ENCODE measurements around the gene NUDT21.
A peak's percentile ranks its signal among the peaks of the same experiment; 100 is the strongest.

NUDT21 gene

DNA sequence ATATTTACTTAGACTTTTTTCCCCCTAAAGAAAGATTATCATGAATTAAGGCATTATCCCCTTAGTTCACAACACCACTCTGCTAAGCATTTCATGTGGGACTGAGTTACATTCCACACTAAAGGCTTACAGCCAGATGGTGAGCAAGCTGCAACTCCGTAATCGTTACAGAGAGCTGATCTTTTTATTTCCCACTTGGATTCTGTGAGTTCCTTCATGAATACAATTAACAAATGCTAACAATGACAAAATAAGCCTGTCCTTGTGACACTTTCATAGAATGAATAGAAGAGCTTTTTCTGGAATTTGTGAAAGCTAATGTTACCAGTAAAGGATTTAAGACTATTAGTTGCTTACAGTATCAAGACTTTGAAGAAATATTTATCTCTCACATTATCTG is 9.0 kb upstream of the NUDT21 start:
- no peak for DNase-seq

DNA sequence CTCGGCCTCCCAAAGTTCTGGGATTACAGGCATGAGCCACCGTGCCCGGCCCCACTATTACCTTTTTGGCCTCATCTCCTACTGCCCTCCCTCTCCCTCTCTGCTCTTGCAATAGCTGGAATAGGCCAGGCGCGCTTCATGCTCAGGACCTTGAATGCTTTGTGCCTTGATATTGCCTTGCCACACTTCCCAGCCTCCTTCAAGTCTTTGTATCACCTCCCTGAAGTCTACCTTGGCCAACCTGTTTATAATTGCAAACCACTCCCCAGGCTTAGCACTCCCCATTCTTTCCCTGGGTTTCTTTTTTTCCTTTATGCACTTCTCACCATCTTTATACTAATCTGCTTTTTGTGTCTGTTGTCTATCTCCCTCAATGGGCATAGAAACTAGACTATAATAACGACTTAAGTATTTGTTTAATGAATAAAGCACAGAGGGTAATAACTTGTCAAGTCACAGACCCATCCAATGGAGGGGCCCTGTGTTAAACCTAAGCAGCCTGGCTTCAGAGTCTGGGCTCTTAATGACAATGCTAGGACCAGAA is 6.9 kb upstream of the NUDT21 start:
- no peak for DNase-seq

DNA sequence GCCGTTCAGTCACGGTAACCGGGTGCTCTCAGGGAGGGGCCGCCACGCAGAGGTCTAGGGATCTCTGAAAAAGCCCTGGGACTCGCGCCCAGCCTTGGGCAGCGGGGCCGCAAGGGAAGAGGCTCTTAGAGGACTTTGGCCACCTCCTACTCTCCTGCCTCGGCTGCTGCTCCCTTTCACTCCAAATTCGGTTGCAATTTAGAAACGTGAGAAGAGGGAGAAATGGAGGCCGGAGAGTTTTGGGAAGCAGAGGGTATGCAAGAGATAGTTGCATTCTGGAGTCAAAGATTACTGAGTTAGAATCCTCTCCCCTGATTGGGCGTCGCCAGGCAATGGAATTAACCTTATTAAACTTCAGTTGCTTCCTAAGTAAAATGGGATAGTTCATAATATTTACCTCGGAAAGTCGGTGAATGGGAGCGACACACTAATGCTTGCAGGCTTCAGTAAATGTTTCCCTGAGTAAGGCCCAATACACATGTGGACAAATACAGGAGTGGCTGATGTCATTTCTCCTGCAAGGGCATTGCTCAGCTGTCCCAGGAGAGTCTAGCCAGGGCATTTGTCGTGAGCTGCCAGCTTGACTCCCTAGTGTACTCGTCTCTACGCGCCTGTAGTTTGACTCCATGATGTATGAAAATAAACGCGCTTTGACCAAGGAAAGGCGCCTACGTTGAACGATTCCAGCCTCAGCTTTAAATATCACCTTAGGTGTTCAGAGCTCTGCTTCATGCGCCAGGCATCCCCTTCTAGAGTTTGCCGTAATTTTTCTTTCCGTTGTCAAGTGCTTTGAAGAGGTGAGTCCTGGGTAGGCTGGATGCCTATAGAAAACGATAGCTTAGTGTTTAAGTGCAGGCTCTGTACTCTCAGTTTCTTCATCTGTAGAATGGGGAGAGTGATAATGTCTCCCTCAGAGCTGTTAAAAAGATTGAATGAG is 889 bp upstream of the NUDT21 start:
- DNase-seq, result no peak

DNA sequence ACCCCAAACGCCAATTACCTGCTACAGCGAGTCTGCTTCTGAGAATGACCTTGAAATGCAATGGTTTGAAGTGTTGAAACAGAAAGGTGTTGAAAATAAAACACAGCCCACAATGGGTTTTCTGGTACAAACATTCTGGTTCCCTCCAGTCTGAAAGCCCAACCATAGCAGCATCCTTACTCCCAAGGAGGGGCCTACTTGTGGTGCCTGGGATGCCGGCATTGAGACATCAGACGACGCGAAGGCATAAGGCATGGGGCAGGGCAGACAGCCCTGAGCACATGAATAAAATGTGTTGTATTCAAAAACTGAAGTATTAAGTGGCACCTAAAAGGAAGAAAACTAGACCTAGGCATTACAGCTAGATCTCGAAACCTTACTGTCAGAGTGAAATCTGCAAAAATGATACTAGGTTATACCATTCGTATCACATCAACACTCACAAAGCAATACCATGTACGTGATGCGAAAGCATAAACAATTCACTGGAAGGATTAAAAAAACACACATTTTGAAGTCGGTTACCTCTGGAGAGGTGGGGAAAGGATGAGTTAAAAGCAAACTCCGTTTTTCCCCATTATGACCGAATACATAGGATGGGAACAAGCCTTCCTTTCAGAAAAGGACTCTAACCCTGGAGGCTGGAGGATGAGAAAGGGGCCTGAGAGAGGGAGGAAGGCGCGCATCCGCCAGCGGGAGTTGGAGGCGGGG is 702 bp downstream of the NUDT21 start:
- no peak for DNase-seq

DNA sequence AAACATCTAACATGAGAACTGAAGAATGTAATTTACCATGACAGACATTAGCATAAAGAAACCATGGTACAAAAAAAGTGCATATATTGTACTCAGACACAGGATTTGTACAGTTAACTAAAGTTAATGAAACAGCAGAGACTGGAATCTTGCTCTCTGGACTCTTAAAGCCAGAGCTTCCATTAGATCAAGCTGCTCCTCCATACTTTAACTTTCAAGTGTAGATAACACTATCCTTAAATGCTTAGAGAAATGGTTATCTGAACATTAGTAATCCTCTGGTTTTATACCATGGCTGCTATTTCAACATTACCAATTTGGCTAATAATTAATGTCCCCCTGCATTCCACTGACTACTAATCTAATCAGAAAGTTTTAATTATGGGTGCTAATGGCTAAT is 3.1 kb downstream of the NUDT21 start:
- DNase-seq, result no peak

DNA sequence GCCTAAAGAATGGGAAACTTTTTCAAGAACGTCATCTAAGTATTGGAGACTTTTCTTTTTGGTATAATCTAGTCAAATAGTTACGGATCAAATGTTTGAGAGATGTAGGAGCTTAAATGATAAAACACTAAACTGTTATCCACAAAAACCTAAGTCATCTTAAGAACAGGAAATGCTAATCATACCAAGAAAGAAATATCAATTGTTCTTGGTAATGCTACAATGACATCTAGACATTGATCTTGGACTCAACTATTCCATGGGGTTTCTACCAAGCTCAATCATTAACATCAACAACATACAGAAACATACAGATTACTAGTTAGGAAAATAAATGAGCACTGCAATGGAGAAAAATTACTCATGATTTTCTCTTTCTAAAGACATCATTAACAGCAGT is 3.8 kb downstream of the NUDT21 start:
- no peak for DNase-seq

DNA sequence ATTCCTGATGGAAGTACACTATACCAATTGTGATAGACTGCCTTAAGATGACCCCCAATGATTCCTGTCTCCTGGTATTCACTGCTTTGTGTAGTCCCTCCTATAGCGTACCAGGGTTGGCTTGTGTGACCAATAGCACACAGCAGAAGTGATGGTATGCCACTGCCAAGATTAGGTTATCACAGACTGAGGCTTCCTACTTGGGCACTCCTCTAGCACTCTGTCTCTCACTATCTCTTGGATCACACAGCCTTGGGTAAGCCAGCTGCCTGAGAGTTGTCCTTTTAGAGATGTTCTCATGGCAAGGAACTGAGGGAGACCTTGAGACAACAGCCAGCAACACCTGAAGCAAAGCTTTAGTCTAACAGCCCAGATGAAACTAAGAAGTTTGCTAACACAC is 13.1 kb downstream of the NUDT21 start:
- DNase-seq, result no peak

DNA sequence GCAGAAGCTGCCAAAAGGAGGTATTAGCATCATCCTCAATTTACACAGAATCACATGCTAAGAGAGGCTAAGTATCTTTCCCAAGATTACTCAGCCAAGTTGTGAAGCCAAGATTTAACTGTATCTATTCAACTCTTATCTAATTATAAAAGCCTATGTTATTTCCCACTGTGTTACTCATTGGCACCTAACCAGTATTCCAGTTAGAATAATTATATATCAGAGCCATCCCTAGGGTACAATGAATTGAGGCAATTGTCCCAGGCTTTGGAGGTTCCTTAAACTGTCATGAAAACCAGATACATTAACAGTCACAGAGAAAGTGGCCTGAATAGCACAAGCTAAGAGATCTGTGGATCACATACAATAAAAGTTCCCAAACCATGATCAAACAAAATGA is 14.9 kb downstream of the NUDT21 start:
- no peak for DNase-seq

DNA sequence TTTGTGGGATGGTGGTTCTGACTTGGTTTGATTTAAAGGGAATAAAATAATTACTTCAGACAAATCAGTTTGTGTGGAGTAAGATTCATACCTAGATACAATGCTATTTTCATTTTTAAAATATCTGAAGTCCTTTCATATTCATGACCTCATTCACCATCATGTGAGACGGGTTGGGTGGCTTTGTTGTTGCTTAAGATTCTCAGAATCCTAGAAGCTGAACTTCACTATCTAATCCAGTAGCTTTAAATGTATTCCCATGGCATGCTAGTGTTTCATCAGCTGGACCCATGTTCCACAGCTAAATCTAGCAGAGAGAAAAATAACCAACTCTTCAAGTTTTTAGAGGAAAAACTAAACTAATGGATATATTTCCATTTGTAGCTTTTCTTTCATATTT is 23.0 kb downstream of the NUDT21 start:
- DNase-seq, result no peak

DNA sequence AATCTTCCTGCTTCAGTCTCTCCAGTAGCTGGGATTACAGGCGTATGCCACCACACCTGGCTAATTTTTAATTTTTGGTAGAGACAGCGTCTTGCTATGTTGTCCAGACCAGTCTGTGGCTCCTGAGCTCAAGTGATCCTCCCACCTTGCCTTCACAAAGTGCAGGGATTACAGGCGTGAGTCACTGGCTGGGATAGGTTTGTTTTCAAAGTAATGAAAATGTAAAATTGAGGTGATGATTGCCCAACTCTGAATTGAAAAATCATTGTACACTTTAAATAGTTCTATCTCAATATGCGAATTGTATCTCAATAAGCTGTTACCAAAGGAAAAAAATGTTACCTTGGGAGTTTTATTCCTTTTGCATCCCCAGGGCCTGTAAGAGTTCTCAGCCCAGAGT is 24.5 kb downstream of the NUDT21 start:
- DNase-seq, result no peak

DNA sequence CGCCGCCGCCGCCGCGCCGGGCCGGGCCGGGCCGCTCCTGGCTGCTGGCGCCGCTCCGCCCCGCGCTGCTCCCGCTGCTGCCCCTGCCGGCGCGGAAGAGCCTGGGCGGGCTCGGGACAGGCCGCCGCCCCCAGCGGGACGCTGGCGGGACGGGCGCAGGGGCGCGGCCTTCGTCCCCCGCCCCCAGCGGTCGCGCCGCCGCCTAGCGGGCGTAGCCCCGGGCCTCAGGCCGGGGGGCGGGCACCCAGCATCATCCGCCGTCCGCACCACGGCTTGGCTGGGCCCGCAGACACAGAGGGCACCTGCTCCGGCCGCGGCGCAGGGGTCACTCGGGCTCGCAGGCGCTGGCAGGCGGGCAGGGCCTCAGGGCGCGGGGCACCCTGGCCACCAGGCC is 25.7 kb downstream of the NUDT21 start, which contains the start of gene AMFR:
TSS of gene AMFR (minus strand) at position 107 of the 394 bp plus-strand sequence. CDS start 218 bp downstream, outside the sequence.
- DNase-seq, result peak; percentile 62

DNA sequence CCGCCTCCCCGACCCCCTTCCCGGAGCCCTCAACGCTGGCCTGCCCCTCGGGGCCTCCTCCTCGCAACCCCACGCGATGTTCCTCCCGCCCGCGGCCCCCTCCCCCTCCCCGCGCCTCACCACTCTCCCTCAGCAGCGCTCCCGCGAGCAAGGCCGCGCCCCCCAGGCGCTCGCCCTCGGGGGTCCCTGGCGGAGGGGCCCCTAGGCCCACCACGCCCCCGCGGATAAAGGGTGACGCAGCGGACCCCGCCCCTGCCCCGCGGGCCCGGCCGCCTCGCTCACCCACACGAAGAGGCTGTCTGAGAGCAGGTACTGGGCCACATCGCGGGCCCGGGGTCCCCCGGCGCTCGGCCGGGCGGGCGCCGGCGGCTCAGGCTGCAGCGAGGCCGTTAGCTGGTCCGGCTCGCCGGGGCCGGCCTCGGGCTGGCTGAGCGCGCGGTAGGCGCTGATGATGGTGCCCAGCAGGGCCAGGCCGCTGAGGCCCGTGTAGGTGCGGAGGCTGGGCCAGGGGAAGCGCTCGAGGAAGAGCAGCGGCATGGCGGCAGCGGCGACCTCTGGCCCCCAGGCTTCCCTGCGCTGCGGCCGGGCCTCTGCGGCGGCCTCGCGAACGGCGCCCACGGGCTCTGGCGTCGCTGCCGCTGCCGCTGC is 26.2 kb downstream of the NUDT21 start:
- peak; percentile 34 for DNase-seq

DNA sequence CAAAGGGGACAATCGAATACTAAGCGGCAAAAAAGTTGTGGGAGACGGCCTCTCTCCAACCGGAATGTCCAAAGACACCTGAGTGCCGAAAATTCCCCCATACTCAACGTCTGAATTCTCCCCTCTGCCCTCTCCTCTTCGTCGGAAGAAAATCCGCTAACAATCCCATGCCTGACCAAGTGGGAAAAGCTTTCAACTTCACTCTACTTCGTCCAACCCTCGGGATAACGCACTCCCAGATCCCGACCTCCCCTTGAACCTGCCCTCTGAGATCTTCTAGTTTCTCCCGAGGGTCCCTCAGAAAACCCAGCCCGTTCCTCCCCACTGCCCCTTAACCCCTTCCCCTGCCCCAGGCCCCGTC is 26.7 kb downstream of the NUDT21 start:
- no peak for DNase-seq

DNA sequence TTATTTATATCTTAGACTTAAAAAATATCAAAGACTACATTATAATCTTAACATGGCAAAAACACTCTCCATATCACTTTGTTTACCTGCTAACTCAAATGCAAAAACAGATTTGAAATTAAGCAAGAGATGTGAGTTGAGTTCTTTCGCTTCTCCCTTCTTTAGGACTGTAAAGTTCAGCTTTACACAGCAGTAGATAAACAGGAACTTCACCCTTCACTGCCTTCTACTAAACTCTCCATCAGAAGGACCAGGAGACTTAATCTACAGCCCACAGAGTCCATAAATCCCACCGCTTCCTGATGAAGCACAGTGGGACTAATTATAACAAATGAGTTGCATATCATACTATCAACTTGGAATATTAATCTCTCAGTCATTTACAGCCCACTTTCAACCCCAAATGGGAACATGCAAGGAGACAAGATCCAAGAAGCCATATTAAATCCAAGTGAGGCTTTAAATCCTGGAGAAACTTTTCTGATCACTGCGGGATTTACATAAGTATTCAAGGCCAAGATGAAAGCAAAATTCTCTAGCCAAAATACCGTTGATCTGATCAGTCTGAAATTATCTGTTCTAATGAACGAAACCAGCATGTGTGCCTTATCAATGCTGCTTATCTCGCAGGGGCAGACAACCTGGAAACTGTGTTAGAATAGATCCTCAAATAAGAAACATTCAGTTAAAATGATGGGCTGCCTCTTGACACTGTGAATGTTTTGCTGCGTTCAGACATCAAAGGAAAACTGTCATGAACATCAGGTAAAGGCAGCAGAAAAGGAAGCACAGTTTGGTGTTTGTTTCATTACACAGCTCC is 27.3 kb downstream of the NUDT21 start:
- no peak for DNase-seq

DNA sequence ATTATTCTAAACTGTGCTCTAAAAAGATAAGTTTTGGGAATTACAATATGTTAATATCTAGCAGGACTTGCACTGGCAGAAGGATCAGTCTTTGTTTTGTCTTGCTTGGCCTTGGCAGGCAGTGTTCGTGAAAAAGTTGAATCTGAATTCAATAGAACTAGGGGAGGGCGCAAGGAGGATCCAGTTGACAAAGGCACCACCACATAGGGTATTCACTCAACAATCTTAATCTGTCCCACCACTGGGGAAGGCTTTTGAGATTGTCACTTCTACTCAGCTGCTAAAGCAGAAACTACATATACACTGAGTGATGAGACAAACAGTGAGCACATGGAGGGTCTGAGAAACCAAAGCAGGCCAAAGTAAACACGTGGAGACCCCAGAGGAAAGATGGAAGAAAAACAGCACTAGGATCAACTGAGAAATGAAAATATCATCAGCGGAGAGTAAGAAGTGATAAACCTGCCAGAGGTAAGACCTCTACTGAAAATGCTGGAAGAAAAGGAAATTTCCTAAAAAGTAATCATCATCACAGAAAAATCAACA is 28.2 kb downstream of the NUDT21 start:
- DNase-seq, result no peak

DNA sequence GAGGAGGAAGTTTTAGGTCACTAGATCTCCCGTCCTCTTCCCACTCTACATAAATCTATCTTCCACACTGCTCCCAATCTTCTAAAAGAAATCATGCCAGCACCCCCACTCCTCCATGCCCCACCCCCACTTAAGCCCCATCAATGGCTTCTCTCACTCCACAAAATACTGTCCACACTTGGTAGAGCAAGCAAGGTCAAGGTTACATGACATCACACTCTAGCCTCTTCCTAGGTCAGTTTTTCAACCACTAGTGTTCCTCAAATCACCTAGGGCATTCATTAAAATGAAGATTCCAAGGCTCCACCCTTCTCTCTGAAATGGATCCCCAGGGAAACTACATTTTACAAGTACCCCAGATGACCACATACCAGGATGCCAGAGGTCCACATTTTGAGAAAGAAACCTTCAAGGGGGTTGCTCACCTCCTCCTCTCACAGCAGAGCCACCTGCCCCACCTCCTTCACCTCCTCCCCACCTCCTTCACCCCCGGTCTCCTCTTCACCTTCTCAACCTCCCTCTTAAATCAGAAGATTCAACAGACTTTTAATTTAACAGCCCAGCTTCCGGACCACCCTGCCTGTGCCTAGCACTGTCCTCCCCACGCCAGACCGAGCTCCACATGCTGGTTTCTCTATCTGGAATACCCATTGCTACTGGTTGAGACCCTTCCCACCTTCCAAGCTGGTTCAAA is 29.0 kb downstream of the NUDT21 start:
- DNase-seq, result no peak

DNA sequence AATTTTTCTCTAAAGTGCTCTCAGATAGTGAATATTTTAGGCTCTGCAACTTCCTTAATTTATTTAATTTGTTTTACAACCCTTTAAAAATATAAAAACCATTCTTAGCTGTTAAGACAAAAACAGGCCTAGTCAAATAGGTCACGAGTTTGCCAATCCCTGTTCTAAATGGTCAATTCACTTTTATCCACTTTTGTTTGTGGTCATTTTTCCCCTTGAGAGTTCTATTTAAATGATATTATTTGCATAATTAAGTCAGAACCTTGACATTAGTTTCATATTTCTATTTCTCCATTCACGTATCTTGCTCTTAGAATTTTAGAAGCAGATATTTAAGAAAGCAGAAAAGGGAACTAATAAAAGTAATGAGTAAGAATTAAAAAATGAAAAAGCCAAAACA is 29.8 kb downstream of the NUDT21 start:
- DNase-seq, result no peak

DNA sequence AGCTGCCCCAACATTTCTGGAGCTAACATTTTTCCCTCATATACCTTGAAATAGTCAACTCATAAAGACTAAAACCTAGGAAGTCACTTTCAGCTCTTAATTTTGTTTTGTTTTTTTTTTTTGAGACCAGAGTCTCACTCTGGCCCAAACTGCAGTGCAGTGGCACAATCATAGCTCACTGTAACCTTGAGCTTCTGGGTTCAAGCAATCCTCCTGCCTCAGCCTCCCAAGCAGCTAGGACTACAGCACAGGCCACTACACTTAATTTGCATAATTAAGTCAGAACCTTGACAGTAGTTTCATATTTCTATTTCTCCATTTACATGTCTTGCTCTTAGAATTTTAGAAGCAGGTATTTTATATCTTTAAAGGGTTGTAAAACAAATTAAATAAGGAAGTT is 30.5 kb downstream of the NUDT21 start:
- DNase-seq, result no peak

DNA sequence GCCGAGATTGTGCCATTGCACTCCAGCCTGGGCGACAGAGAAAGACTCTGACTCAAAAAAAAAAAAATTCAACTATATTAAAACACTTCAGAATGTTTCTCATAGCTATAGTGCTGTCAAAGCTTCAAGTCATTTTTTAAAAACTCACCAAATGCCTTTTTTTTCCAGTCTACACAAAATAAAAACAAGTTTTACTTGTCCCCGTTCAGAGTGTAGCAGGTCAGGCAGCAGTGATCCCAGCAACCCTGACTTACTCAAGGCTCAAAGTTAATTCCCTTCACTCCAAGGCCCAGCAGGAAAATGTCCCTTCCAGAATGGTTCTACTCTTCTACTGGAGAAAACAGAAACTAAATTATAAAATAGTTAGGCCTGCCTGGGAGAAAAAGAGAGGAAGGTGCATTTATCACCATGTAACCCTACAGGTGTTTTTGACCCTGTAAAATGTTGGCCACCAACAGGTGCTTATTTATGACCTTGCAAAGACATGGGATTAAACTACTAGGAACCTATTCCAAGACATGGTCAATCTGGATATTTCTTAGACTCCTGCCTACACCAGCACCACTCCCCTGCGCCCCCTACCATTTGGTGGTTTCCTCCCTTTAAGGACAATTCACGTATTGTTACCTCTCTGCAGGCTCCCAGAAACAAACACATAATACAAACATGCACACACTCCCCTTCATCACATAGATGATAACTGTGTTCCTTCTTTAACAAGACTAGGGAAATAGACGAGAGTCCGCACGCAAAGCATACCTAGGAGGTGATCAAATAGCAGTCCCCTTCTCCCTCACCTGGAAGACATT is 31.2 kb downstream of the NUDT21 start:
- no peak for DNase-seq

DNA sequence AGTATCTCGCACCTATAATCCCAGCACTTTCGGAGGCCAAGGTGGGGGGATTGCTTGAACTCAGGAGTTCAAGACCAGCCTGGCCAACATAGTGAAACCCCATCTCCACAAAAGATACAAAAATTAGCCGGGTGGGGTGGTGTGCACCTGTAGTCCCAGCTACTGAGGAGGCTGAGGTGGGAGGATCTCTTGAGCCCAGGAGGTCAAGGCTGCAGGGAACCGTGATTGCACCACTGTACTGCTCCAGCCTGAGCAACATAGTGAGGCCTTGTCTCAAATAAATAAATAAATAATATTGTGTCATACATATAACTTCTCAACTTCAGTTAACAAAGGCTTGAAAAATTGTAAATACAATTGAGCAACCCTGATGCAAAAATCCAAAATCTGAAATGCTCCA is 34.0 kb downstream of the NUDT21 start:
- DNase-seq, result no peak

DNA sequence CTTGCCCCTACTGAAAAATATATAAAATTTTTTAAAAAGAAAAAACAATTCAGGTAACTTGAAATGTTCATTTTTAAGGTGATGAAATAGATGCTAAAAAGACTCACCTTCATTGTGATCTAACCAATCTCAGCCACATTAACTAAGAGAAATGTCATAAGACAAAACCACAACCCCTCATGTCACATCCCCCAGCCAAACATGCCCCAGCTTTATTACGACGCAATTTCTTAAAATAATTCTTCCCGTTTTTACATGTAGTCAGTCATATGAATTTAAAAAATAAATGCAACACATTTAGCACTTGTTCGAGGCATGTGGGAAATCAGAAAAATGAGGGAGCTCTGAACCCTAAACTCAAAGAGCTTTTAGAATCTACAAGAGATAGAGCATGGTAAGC is 35.3 kb downstream of the NUDT21 start:
- no peak for DNase-seq
